ENCODE measurements around the gene RAB1B.

Gene RAB1B

DNA sequence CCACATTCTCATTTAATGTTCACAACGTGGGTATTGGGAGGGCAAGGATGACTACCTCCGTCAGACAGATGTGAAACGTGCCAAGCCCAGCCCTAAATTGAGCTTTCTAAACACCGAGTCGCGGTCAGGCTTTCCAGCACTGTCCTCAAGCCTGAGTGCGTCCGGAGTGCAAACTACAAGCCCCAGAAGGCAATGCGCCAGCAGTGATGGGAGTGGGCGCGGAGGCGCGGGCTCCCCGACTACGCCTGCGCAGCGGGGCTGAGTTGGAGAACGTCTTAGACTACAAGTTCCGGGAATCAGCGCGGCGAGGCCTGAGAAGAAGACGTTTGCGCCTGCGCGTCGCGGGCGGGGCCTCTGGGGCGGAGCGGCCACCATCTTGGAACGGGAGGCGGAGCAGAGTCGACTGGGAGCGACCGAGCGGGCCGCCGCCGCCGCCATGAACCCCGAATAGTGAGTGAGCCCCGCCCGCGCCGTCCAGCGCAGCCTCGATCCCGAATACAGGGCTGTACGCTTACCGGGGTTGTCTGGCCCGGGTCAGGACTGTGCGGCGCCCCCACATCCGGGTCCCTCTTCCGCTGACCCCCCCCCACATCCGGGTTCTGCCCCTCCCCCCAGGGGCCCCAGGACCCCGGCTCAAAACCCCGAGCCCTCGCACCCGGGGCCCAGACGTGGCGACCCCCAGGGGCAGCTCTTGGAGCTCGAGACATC, at the start of gene RAB1B:
Gene RAB1B (plus strand): TSS at position 396 of the 708 bp plus-strand sequence. CDS start 41 bp downstream, at position 437.
- H3K4me3 ChIP-seq, result peak within 1 kb of the TSS; percentile 94
- H3K4me1 ChIP-seq, result peaks cover 8% of the 10 kb centered on the region
- peaks cover 41% of the 10 kb centered on the region for H3K36me3 ChIP-seq (replicated peaks)
- no peaks in the 10 kb centered on the region for H3K9me3 ChIP-seq
- H3K27me3 ChIP-seq (ENCODE audit: low read depth), result no peaks in the 10 kb centered on the region
- in situ Hi-C loops (cut with MboI; ENCODE audit: low sequenced_read_pairs), result no loop called here
- peak; percentile 99 for DNase-seq (ENCODE audit: low spot score in 2 of 2)

DNA sequence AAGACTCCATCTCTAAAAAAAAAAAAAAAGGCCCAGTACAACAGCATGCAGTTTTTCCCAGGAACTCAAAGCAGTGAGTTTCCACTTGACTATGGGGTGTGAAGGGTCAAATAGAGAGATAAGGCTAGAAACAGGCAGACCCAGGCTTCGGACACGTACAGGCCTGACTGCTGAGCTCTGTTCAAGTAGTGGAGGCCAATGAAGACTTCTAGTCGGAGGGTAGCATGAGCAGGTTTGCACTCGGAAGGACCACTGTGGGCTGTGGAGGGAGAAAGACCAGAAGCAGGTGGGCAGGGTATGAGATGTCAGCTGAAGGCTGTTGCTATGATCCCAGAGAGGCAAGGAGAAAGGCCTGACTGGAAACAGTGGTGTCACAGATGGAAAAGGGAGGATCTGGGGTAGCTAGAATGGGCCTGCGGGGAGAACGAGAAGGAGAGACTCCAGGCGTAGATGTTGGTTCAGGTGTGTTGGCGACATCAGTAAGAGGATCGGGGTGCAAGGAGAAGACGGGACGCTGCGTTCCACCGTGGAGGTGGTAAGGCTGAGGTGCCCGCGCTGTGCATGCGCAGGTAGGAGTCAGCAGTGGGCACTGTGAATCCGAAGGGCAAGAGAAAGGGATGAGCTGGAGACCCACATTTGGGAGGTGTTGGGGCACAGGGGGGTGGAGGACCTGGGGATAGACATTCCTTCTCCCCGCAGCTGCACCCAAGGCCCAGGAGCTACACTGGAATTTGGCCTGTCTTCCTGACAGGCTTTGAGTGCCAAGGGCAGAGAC, 49.4 kb upstream of the RAB1B start:
- Histone ChIP-seq H3K9me3 (no peaks in the 10 kb centered on the region), H3K27me3 (ENCODE audit: low read depth) (no peaks in the 10 kb centered on the region), H3K4me1 (no peaks in the 10 kb centered on the region), H3K36me3 (replicated peaks) (no peaks in the 10 kb centered on the region; the same call in 1 of the 2 replicates), H3K4me3 (no peak overlapping the region)
- peak in 1 of 2 experiments; percentile 4 for DNase-seq (ENCODE audit: low spot score in 2 of 2)
- in situ Hi-C loops (cut with MboI; ENCODE audit: low sequenced_read_pairs), result no loop called here

DNA sequence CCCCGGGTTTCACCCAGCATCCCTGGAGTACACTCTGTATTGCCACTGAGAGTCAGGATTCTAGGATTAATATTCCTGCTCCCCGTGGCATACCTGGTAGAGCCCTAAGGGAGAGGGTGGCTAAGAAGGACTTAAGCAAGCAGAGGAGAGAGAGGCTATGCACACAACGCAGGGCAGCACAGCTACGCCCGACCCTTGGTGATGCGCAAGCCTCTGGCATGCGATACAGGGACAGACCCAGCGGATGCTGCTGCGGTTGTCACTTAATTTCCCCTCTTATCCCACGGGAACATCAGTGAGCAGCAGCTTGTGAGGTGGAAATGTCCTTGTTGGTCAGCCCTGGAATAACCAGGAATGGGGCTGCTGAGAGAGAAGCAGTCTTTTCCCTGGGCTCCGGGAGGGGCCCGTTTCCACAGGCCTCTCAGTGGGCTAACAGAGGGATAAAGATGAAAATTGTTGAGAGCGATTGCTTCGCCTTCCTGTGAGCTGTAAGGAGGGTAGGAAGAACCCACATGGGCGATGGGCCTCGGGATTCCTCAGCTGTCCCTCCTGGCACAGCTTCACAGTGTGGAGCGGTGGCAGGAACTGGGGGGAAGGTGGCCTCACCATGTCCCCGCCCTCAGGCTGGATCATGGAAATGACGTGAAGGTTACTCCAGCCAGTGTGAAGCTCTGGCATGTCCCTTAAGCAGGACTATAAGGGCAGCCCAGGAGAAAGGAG, 48.4 kb upstream of the RAB1B start:
- in situ Hi-C loops (cut with MboI; ENCODE audit: low sequenced_read_pairs), result no loop called here
- Histone ChIP-seq H3K4me3 (no peak overlapping the region), H3K9me3 (no peaks in the 10 kb centered on the region), H3K4me1 (no peaks in the 10 kb centered on the region), H3K36me3 (replicated peaks) (no peaks in the 10 kb centered on the region; the same call in 1 of the 2 replicates), H3K27me3 (ENCODE audit: low read depth) (no peaks in the 10 kb centered on the region)
- DNase-seq (ENCODE audit: low spot score in 2 of 2), result peak in 1 of 2 experiments; percentile 2

DNA sequence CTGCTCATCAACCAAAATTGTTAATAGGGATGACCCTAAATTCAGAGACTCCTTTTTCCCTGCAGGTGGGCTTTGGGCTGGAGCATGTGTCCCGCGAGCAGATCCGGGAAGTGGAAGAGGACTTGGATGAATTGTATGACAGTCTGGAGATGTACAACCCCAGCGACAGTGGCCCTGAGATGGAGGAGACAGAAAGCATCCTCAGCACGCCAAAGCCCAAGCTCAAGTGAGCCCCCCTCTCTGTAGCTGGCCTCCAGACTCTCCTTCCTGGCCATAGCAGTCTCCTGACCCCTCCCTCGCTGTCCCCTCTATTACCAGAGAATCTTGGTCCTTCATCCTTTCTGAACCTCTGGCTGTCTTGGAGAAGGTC, 47.9 kb upstream of the RAB1B start:
- H3K4me1 ChIP-seq, result no peaks in the 10 kb centered on the region
- no peaks in the 10 kb centered on the region; the same call in 1 of the 2 replicates for H3K36me3 ChIP-seq (replicated peaks)
- in situ Hi-C loops (cut with MboI; ENCODE audit: low sequenced_read_pairs), result no loop called here
- H3K9me3 ChIP-seq, result no peaks in the 10 kb centered on the region
- no peak overlapping the region for H3K4me3 ChIP-seq
- no peak for DNase-seq (ENCODE audit: low spot score in 2 of 2)
- H3K27me3 ChIP-seq (ENCODE audit: low read depth), result no peaks in the 10 kb centered on the region

DNA sequence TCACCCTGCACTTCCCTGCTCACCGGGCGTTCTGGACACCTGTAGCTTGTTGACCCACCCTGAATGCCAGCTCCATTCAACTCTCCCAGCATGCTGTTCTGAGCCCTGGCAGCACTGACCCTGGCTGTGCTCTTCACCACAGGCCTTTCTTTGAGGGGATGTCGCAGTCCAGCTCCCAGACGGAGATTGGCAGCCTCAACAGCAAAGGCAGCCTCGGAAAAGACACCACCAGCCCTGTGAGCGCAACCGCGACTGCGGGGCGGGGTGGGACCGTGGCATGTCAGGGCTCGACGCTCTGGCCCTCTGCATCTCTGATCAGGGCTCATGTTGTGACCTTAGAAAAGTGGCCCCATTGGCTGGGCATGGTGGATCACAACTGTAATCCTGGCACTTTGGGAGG, 47.4 kb upstream of the RAB1B start:
- H3K36me3 ChIP-seq (replicated peaks), result no peaks in the 10 kb centered on the region; the same call in 1 of the 2 replicates
- no peak overlapping the region for H3K4me3 ChIP-seq
- no peaks in the 10 kb centered on the region for H3K4me1 ChIP-seq
- no peaks in the 10 kb centered on the region for H3K27me3 ChIP-seq (ENCODE audit: low read depth)
- H3K9me3 ChIP-seq, result no peaks in the 10 kb centered on the region
- peak in 1 of 2 experiments; percentile 0 for DNase-seq (ENCODE audit: low spot score in 2 of 2)
- in situ Hi-C loops (cut with MboI; ENCODE audit: low sequenced_read_pairs), result no loop called here

DNA sequence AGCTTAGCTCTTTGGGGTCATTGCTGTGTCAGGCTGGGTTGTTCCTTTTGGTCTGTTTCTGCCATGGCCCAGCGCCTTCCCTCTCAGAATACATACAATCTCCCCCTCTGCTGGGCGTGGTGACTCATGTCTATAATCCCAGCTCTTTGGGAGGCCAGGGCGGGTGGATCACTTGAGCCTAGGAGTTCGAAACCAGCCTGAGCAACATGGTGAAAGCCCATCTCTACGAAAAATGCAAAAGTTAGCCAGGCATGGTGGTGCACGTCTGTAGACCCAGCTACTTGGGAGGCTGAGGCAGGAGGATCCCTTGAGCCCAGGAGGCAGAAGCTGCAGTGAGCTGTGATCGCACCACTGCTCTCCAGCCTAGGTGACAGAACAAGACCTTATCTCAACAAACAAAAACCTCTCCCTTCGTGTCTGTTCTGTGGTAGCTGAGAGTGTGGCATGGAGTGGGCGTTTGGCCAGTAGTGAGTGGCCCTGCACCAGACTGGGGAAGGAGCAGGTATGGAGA, 46.7 kb upstream of the RAB1B start:
- no peak for DNase-seq (ENCODE audit: low spot score in 2 of 2)
- in situ Hi-C loops (cut with MboI; ENCODE audit: low sequenced_read_pairs), result no loop called here

DNA sequence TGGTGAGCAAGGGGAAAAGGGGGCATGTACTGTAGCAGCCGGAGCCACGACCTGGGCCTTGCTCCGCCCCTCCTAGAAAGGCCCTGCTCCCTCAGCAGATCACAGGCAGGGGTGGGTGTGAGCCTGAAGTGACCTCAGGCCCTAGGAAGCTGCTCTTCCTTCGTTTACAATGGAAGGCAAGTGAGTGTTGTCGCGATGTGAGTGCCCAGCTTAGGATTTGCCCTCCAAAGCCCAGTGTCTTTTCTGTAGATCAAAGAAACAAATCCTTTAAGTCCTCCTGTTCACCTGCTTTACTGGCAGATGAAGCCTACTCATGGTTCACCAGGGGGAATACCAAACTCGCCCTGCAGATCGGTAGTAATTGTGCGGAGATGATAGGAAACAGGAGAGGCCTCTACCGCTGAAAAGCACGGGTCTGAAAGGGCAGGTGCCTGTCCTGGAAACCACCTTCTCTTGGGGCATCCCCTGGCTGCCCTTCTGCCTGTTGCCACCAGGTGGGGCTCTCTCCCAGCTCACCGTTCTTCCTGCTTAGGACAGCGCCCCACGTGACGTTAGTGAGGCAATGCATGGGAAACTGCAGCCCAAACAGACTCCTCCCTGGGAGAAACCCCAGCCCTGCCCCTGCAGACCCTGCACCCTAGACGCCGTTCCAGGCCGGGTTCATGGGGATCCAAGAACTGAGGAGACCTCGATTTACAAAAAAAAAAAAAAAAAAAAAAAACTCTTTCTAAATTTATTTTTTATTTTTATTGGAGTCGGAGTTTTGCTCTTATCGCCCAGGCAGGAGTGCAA, 45.9 kb upstream of the RAB1B start:
- H3K4me1 ChIP-seq, result no peaks in the 10 kb centered on the region
- no peaks in the 10 kb centered on the region for H3K9me3 ChIP-seq
- peak; percentile 77 to 93 for DNase-seq (ENCODE audit: low spot score in 2 of 2)
- in situ Hi-C loops (cut with MboI; ENCODE audit: low sequenced_read_pairs), result no loop called here
- no peak overlapping the region for H3K4me3 ChIP-seq
- peaks cover 3% of the 10 kb centered on the region; the same call in 1 of the 2 replicates for H3K36me3 ChIP-seq (replicated peaks)
- H3K27me3 ChIP-seq (ENCODE audit: low read depth), result no peaks in the 10 kb centered on the region

More for the DNA sequence above, 46.7 kb upstream of the RAB1B start:
- no peaks in the 10 kb centered on the region for H3K4me1 ChIP-seq
- H3K36me3 ChIP-seq (replicated peaks), result no peaks in the 10 kb centered on the region; the same call in 1 of the 2 replicates
- no peaks in the 10 kb centered on the region for H3K9me3 ChIP-seq
- no peak overlapping the region for H3K4me3 ChIP-seq
- H3K27me3 ChIP-seq (ENCODE audit: low read depth), result no peaks in the 10 kb centered on the region

DNA sequence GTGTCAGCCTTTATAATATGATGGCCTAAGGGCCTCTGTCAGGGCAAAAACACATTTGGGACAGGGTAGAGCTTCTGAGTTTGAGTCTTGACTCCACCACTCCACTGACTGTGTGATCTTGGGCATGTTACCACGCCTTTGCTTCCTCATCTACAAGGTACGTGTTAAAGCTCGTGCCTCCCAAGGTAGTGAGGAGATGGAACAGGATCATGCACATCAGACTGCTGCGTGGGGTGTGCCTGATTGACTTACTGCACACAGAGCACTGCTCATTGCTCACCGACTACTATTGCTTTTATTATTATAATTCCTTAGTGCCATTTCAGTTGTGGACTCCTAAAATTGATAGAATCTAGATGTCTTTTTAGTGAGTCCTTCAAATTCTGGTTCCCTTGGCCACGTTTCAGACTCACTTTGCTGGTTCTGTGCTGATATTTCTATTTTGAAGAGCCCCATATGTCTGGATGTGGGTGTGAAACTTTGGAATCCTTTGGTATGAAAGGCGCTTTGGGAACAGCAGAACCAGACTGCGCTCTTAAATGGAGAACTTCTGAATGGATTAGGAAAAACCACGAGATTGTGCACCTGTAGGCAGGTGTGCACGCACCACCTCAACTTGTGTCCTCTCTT, 44.1 kb upstream of the RAB1B start:
- Histone ChIP-seq H3K4me1 (no peaks in the 10 kb centered on the region), H3K4me3 (no peak overlapping the region), H3K36me3 (replicated peaks) (peaks cover 4% of the 10 kb centered on the region), H3K27me3 (ENCODE audit: low read depth) (no peaks in the 10 kb centered on the region), H3K9me3 (no peaks in the 10 kb centered on the region)
- in situ Hi-C loops (cut with MboI; ENCODE audit: low sequenced_read_pairs), result no loop called here
- no peak for DNase-seq (ENCODE audit: low spot score in 2 of 2)

DNA sequence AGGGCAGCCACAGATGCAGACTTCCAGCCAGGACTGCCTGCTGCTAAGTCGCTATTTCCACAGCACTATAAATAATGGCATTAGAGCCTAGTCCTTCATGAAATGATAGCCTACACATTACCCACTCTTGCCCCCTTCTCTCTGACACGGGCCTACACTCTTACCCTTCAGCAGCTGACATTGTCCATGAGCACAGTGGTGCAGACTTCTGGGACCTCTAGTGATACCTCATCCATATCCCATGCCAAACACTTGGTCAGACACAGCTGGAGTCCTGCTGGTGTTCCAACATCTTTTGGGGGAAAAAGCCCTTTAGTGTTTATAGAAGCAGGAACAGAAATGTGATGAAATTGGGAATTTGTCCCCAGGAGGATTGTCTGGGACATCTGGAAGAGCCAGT, 43.4 kb upstream of the RAB1B start:
- in situ Hi-C loops (cut with MboI; ENCODE audit: low sequenced_read_pairs), result no loop called here
- H3K9me3 ChIP-seq, result no peaks in the 10 kb centered on the region
- peaks cover 4% of the 10 kb centered on the region for H3K36me3 ChIP-seq (replicated peaks)
- DNase-seq (ENCODE audit: low spot score in 2 of 2), result no peak
- H3K27me3 ChIP-seq (ENCODE audit: low read depth), result no peaks in the 10 kb centered on the region
- no peaks in the 10 kb centered on the region for H3K4me1 ChIP-seq
- no peak overlapping the region for H3K4me3 ChIP-seq

DNA sequence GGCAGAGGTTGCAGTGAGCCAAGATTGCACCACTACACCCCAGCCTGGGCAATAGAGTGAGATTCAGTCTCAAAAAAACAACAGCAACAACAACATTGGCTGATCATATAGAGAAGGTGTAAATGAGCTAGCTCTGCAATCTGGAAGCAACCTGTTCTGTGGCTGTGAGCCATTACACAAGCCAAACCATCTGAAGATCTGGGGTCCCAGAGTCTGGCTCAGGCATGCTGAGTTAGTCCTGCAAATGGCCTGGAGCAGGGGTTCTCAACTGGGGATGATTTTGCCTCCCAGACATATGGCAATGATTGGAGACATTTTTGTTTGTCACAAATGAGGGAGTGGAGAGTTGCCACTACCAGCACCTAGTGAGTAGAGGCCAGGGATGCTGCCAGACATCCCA, 42.3 kb upstream of the RAB1B start:
- DNase-seq (ENCODE audit: low spot score in 2 of 2), result no peak
- H3K4me3 ChIP-seq, result no peak overlapping the region
- no peaks in the 10 kb centered on the region for H3K4me1 ChIP-seq
- in situ Hi-C loops (cut with MboI; ENCODE audit: low sequenced_read_pairs), result no loop called here
- no peaks in the 10 kb centered on the region for H3K9me3 ChIP-seq
- H3K27me3 ChIP-seq (ENCODE audit: low read depth), result no peaks in the 10 kb centered on the region
- H3K36me3 ChIP-seq (replicated peaks), result peaks cover 4% of the 10 kb centered on the region

DNA sequence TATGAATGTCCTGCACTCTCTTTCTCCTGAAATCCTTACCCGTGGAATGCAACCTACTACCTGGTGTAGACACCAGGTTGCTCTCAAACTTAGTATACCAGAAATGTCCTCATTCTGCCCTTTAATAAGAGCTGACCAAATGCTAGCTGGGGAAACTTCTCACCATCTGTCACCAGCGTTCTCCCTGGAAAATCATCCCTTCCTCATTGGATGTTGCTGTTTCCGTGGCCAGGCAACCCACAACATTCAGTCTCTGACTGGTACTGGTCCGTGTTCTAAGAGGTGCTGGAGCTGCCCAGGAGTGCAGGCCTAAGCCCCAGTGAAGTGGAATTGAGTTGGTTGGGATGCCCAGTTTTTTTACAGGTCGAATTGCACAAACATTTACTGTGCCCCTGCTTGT, 40.7 kb upstream of the RAB1B start:
- Histone ChIP-seq H3K27me3 (ENCODE audit: low read depth) (no peaks in the 10 kb centered on the region), H3K4me1 (no peaks in the 10 kb centered on the region), H3K4me3 (no peak overlapping the region), H3K36me3 (replicated peaks) (peaks cover 4% of the 10 kb centered on the region), H3K9me3 (no peaks in the 10 kb centered on the region)
- DNase-seq (ENCODE audit: low spot score in 2 of 2), result no peak
- in situ Hi-C loops (cut with MboI; ENCODE audit: low sequenced_read_pairs), result no loop called here

DNA sequence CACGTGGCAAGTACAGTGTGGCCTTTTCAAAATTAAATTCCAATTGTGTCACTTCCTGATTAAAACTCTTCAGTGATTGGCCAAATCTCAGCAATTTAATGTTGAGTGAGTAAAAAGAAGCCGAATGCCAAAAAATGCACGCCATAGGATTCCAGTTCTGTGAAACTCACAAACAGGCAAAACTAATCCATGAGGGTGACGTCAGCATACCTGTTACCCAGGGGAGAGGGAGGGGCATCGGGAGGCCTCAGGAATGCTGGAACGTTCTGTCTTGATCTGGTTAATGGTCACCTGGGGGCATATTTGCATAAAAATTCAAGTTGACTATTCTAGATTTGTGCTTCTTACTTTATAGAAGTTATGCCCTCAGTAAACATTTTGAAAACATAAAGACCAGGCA, 39.9 kb upstream of the RAB1B start:
- H3K4me3 ChIP-seq, result no peak overlapping the region
- no peaks in the 10 kb centered on the region for H3K4me1 ChIP-seq
- H3K9me3 ChIP-seq, result no peaks in the 10 kb centered on the region
- peaks cover 4% of the 10 kb centered on the region for H3K36me3 ChIP-seq (replicated peaks)
- no peaks in the 10 kb centered on the region for H3K27me3 ChIP-seq (ENCODE audit: low read depth)
- in situ Hi-C loops (cut with MboI; ENCODE audit: low sequenced_read_pairs), result no loop called here
- no peak for DNase-seq (ENCODE audit: low spot score in 2 of 2)

DNA sequence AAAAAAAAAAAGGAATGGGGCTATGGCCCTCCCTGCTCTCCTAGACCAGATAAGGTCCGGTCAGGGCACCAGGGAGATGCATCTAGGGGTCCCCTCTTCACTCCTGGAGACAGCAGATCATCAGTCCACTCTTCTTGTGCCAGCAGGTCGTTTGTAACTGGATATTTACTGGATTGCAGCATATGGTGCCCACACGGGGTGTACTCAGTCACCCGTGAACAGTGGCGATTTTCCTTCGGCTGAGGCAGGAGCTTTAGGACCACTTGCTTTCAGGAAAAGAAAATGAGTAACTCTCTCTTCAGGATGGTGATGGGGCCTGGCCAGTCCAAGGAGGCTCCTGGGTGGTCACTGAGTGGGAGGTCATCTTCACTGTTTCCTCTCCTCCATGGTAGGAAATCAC, 38.3 kb upstream of the RAB1B start:
- Histone ChIP-seq H3K36me3 (replicated peaks) (peaks cover 4% of the 10 kb centered on the region), H3K9me3 (no peaks in the 10 kb centered on the region), H3K4me3 (no peak overlapping the region), H3K4me1 (no peaks in the 10 kb centered on the region), H3K27me3 (ENCODE audit: low read depth) (no peaks in the 10 kb centered on the region)
- in situ Hi-C loops (cut with MboI; ENCODE audit: low sequenced_read_pairs), result no loop called here
- DNase-seq (ENCODE audit: low spot score in 2 of 2), result no peak
